IMR-90 (cell line): ENCODE data around the gene PTPRG.

Experiments
- BHLHE40 ChIP-seq: fragments of 150-350 bp; IDR thresholded peaks from 2 replicates; pipeline ENCODE4 v1.6.1; 2016; ENCODE audit warnings: mild to moderate bottlenecking, low read depth, low read length
- CHD1 ChIP-seq: IDR thresholded peaks from 2 replicates; pipeline ENCODE4 v1.6.1; 2012; ENCODE audit warnings: low read depth, low read length, improper control_type of control experiment
- CTCF ChIP-seq: conservative IDR thresholded peaks from 2 replicates; pipeline ENCODE4 v1.5.1; 2012; ENCODE audit warnings: mild to moderate bottlenecking, low read depth, low read length, improper control_type of control experiment
- ELK1 ChIP-seq: fragments of 150-350 bp; IDR thresholded peaks from 2 replicates; pipeline ENCODE4 v1.6.1; 2016; ENCODE audit warnings: low read depth, mild to moderate bottlenecking, low read length, moderate library complexity, borderline replicate concordance
- MAFK ChIP-seq: IDR thresholded peaks from 2 replicates; pipeline ENCODE4 v1.6.1; 2012; ENCODE audit warnings: low read depth, low read length, improper control_type of control experiment
- MXI1 ChIP-seq: IDR thresholded peaks from 2 replicates; pipeline ENCODE4 v1.6.1; 2012; ENCODE audit warnings: low read depth, mild to moderate bottlenecking, low read length, moderate library complexity, borderline replicate concordance
- POLR2A ChIP-seq: IDR thresholded peaks from 2 replicates; pipeline ENCODE4 v1.6.1; 2012; ENCODE audit warnings: mild to moderate bottlenecking, low read depth, low read length
- RAD21 ChIP-seq: IDR thresholded peaks from 2 replicates; pipeline ENCODE4 v1.6.1; 2012; ENCODE audit warnings: low read length, improper control_type of control experiment
- RFX5 ChIP-seq: IDR thresholded peaks from 2 replicates; pipeline ENCODE4 v1.8.0; 2012; ENCODE audit warnings: low read depth, mild to moderate bottlenecking, low read length, moderate library complexity
- SMC3 ChIP-seq: fragments of 150-350 bp; IDR thresholded peaks from 2 replicates; pipeline ENCODE4 v1.6.1; 2016; ENCODE audit warnings: low read depth, mild to moderate bottlenecking, antibody characterized with exemption, low read length, moderate library complexity
- USF2 ChIP-seq: fragments of 150-350 bp; IDR thresholded peaks from 2 replicates; pipeline ENCODE4 v1.6.1; 2017; ENCODE audit warnings: mild to moderate bottlenecking, antibody characterized with exemption, low read length, low read depth

- TF ChIP-seq ELK1, result no peak
- no peak for TF ChIP-seq CTCF
- TF ChIP-seq BHLHE40, result no peak
- no peak for TF ChIP-seq SMC3
- no peak for TF ChIP-seq MXI1
- no peak for TF ChIP-seq POLR2A
- no peak for TF ChIP-seq USF2
- TF ChIP-seq CHD1, result no peak
- TF ChIP-seq RAD21, result no peak
- TF ChIP-seq MAFK, result no peak
- no peak for TF ChIP-seq RFX5
Observed at GRCh38 chr3:61520966-61521628, 40.3 kb upstream of the PTPRG start.
